NCI-H82 treated with DMSO at 0.1 percent for 48 hours (cell line): ENCODE data around the gene GRM5.
"Not testable (repeated sequence)": the region's sequence is repeated elsewhere in the genome, so short reads cannot be mapped to it uniquely, and the experiment has no call there.

Source experiments
- DNase-seq: peaks from one replicate; lab custom pipeline; 2025; ENCODE audit not compliant: unreplicated experiment; lab: John Stamatoyannopoulos, UW

Gene GRM5

GRCh38 chr11:88508759-88509581, 556.8 kb downstream of the GRM5 start:
- DNase-seq: no peak

DNA sequence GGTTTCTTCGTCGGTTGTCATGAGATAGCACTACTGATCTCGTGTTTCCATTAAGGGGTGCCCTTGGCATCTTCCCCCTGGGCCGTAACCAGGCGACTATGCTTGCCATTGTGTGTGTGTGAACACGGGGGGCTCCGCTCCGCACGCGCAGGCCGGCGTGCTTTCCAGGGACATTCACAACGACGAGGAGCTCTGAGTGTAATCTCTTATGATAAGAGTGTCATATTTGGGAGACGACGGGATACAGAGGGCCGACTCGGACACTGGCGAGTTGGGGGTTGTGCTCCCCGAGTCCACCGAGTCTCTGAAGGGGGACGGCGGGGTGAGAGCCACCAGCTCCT, 557.4 kb downstream of the GRM5 start:
- DNase-seq: no peak

- DNase-seq: no peak
Measured at GRCh38 chr11:88507771-88508417, 557.9 kb downstream of the GRM5 start.

DNA sequence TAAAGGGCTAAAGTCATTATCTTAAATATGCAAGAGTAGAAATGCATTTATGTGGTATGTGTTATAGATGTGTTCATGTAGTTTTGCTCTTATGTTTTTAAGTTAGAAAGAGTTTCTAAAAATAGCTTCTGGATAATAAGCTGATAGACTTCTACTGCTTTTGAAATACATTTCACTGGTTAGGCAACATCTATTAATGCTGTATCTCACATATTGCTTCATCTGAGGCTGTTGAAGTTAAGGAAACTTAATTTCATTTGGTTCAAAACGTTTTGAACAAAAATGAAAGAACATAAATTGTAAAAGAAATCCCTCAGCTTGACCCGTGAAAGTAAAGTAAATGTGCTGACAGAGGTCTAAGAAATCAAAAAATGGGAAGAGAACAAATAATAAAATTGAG, 564.2 kb downstream of the GRM5 start:
- no peak for DNase-seq

GRCh38 chr11:88495836-88496235, 569.9 kb downstream of the GRM5 start:
- DNase-seq: no peak

DNA sequence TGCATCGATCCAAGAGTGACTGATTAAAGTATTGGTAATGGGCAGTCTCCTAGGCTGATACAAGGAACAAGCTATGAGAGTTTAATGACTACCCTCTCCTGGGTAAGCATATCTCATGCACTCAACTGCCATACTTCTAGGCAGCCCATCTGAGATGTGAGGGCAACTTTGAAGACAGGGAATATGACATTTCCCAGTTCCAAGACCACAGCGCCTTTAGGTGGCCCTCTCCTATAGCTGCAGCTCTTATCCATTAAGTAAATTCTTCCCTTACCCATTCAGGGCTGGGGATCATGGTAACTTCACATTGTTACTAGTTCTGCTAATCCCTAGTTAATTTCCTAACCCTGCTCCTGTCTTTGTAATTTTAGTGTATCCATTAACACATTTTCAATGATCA, 570.9 kb downstream of the GRM5 start:
- no peak for DNase-seq

DNA sequence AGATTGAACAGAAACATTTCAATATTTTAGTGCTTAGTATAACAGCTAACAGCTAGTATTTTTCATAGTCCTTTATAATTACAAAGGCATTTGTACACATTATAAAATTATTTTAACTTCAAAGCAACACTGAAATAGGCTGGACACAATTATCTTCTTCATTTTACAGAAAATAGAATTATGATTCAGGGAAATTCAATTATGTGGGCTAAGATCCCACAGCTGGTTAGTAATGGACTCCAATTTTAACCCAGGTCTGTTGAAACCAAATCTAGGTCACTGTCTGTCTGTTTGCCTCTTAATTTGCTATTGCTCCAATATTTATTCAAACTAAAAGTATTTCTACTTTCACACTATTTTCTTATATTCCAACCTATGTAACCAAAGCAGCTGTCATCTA, 574.1 kb downstream of the GRM5 start:
- DNase-seq: no peak

DNA sequence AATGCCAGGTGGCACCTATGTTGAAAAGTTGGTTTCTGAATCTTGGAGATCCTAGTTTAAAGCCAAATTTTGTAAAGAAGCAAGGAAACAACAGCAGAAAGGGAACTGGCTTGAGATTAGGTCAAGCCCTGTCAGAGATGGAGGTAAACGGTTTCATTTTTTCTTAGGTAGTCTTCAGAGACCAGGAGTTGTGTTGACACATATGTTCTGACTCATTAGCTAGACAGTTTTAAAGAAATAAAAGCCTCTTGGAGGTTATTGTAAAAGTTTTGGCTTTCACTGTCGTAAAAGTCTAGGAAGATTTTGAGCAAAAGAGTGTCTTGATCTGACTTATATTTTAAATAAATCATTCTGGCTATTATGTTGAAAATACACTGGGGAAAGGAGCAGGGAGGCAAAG, 576.8 kb downstream of the GRM5 start:
- no peak for DNase-seq

DNA sequence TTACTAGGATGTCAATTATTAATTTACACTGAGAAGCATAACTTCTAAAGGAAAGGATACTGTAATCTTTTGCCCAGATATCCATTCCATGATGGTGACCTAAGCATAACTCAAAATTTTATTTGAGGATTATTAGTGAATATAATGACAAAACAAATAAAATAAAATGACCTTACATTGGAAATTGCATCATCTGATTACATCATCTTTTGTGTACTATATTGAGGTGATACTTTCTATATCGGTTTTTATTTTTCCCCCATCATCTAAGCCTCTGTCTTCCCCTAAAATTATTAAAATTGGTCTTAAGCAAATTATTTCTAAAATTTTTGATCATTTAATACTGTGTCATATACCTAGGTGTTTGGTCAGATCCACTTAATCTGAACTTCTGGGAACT, 578.1 kb downstream of the GRM5 start:
- DNase-seq: no peak

DNA sequence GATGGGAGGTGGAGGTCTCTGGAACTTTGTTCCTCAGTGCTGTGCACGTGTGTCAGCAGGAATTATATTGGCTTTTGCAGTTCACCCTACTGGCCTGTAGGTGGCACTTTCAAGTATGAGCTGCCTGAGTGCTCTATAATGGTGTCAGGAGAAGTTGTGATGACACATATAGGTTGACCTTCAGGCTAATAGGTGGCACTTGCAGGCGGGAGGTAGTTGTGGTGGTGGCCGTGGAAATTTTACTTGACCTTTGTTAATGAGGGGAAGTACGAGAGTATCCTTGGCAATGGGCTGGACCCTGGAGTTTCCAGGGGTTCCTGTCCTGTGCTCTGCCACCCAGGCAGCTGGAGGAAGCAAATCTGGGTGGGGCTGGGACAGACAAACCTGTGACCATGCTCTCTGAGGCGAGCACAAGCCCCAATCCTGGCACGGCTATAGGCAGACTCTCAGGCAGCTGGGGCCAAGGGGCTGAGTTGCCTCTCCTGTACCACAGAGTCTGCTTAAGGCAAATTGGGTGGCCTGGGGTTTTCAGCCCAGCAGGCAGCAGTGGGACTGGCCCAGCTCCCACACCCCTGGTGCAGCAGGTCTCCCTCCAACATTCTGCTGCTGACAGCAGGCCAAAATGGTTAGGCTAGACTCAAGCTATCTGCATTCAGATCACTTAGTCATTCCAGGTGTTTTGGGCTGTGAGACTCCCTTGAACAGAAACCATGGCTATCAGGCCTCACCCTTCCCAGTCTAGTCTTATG, 580.7 kb downstream of the GRM5 start:
- no peak for DNase-seq

GRCh38 chr11:88482871-88483301, 582.9 kb downstream of the GRM5 start:
- no peak for DNase-seq

GRCh38 chr11:88480223-88480622, 585.6 kb downstream of the GRM5 start:
- no peak for DNase-seq

- DNase-seq: no peak
Measured at GRCh38 chr11:88478136-88478815, 587.5 kb downstream of the GRM5 start.

- no peak for DNase-seq
Measured at GRCh38 chr11:88475991-88476418, 589.8 kb downstream of the GRM5 start.

- DNase-seq: no peak
Measured at GRCh38 chr11:88474655-88475054, 591.1 kb downstream of the GRM5 start.

DNA sequence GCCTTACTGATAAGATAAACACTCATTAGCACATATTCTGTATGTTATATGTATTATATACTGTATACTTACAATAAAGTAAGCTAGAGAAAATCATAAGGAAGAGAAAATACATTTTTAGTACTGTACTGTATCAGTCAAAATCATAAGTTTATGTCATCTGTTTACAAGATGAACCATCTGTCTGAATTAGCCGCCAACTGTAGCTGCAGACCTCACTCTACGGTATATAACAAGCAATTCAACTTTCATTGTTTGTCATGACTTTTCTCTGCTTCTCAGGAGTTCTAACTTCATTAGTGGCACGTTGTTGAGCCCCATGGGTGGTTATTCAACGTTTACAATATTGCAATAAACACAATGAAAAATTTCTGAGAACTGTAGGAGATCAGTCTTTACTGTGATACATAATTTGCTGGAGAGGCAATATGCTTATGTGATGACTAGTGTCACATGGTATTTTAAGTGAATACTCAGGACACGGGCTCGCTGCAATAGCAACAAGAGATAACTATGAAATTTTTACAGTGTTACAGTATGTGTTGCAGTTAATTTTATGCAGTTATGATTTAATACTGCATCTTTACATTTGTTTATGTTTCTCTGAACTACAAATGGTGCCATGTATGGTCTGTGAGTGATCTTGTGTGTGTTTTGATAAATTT, 596.1 kb downstream of the GRM5 start:
- DNase-seq: no peak

DNA sequence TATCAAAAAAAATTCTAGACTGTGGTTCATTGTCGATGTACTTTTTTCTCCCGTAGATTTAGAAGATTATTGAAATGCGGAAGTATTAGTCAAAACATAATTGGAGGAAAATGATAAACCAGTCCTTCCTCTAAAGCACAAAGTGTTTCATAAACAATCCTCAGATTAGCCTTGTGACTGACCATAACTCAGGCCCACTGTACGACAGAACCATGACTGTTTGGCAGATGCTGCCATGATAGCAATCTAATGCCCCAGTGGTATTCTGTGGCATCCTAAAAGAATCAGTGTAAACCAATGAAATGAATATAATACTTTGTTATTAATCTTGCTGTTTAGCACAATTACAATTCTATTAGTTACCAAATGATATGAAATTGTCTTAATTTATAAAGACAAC, 601.3 kb downstream of the GRM5 start:
- DNase-seq: no peak

GRCh38 chr11:88463301-88463700, 602.5 kb downstream of the GRM5 start:
- not testable (repeated sequence) for DNase-seq

GRCh38 chr11:88458047-88458446, 607.7 kb downstream of the GRM5 start:
- DNase-seq: not testable (repeated sequence)

GRCh38 chr11:88455974-88456373, 609.8 kb downstream of the GRM5 start:
- no peak for DNase-seq

DNA sequence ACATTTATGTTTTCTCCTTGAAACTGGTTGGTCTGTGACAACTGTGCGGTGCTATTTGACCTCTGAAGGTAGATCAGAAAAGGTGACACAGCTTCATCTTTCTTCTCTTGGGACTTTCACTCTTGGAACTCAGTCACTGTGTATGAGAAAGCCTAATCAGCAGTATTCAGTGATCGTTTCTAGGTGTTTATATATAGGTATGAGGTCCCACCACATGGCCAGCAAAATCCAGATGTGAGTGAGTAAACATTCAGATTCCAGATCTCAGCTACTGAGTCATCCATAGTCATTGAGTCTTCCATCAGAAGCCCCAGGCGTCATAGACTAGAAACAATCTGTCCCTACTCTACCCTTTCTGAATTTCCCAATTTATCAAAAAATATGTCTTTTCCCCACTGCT, 610.9 kb downstream of the GRM5 start:
- no peak for DNase-seq
